Measurements from ENCODE around the gene UNK. TPM values are rescaled to one million over a fixed set of nuclear protein-coding genes. Genes with fewer than 3 reads are reported as not detected.
A peak's percentile ranks its signal among the peaks of the same experiment; 100 is the strongest.

UNK gene
- total and polyA plus RNA-seq, 9 of the 15 experiments (the other 6 are each of a cell fraction or from before 2014, with no cell fraction given), result 12.8 to 38.6 (median 24.8) TPM

GRCh38 chr17:75845058-75845711 is 60.6 kb downstream of the UNK start (continued):
- TF ChIP-seq POLR2G (IDR thresholded peaks at IDR 0.05; ENCODE audit: low read depth, low read length) (peak; percentile 80), ZC3H8 (IDR thresholded peaks at IDR 0.05) (no peak), TCF3 (CRISPR knock-in tag; IDR thresholded peaks at IDR 0.05) (peak; percentile 45; the same call in 1 of the 2 replicates), ZNF398 (CRISPR knock-in tag; IDR thresholded peaks at IDR 0.05) (no peak), ZNF592 (IDR thresholded peaks at IDR 0.05) (peak; percentile 95), MTA1 (IDR thresholded peaks at IDR 0.05; ENCODE audit: borderline replicate concordance) (peak; percentile 72; the same call in 1 of the 2 replicates), OTX1 (CRISPR knock-in tag; IDR thresholded peaks at IDR 0.05) (peak; percentile 82), ZNF24 (IDR thresholded peaks at IDR 0.05) (peak; percentile 64), ATF3 (IDR thresholded peaks at IDR 0.05) (no peak), ATF3 (CRISPR knock-in tag; conservative IDR thresholded peaks at IDR 0.05) (peak; percentile 58; the same call in 1 of the 2 replicates), STAG1 (CRISPR knock-in tag; IDR thresholded peaks at IDR 0.05; ENCODE audit: borderline replicate concordance) (no peak), E2F8 (IDR thresholded peaks at IDR 0.05; ENCODE audit: low read depth, partially characterized antibody) (peak; percentile 49), SREBF2 (CRISPR knock-in tag; IDR thresholded peaks at IDR 0.05) (peak; percentile 37; the same call in 1 of the 2 replicates), USF2 (CRISPR knock-in tag; IDR thresholded peaks at IDR 0.05) (peak; percentile 67), TSC22D4 (tag; IDR thresholded peaks at IDR 0.05) (no peak), FIP1L1 (IDR thresholded peaks at IDR 0.05; ENCODE audit: low read depth, low read length, poor library complexity, severe bottlenecking) (peak; percentile 43)
